IPS DF 6.9 (cell line): ENCODE data around the gene CD200.

Experiments
- DNase-seq: peaks from one replicate; pipeline ENCODE4 v3.0.0-alpha.2; 2013; ENCODE audit warnings: low read depth, low spot score
- H3K27ac ChIP-seq: one replicate; pipeline ENCODE4 v1.5.1; 2013; ENCODE audit warnings: low read length, control low read depth
- H3K27me3 ChIP-seq: 2 replicates; pipeline ENCODE4 v1.6.1; 2013; ENCODE audit warnings: mild to moderate bottlenecking, low read length; ENCODE audit not compliant: control insufficient read depth, insufficient read depth
- H3K36me3 ChIP-seq: 2 replicates; pipeline ENCODE4 v1.6.1; 2013; ENCODE audit warnings: low read length; ENCODE audit not compliant: control insufficient read depth, insufficient read depth
- H3K4me1 ChIP-seq: 2 replicates; pipeline ENCODE4 v1.6.1; 2013; ENCODE audit warnings: low read length; ENCODE audit not compliant: control insufficient read depth, insufficient read depth
- H3K4me3 ChIP-seq: 2 replicates; pipeline ENCODE4 v1.5.1; 2013; ENCODE audit warnings: mild to moderate bottlenecking, low read length
- H3K9me3 ChIP-seq: 2 replicates; pipeline ENCODE4 v1.6.1; 2013; ENCODE audit warnings: low read length, inconsistent platforms; ENCODE audit not compliant: control insufficient read depth, insufficient read depth
- WGBS: extraction: QIAGEN DNeasy Blood & Tissue Kit; methylation state at CpG from one replicate; pipeline ENCODE4 v1.1.7; 2013; ENCODE audit warnings: mixed read lengths, missing lambda C conversion rate; ENCODE audit not compliant: insufficient read length, insufficient coverage; 5-methylcytosine and 5-hydroxymethylcytosine counted together

The CD200 gene

DNA sequence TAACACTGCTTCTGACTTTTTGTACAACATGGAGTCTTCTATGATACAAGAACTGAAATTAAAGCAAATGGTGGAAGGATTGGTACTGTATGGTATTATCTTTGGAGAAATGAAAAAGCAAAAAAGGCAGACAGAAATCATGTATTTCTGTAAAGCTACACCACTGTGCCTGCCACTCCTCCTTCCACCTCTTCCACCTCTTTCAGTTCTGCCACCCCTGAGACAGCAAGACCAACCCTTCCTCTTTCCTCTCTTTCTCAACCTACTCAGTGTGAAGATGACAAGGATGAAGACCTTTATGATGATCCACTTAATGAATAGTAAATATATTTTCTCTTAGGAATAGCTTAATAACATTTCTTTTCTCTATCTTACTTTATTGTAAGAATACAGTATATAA lies 57.0 kb downstream of the CD200 start:
- H3K9me3 ChIP-seq: no peaks in the 10 kb centered on the region
- no peaks in the 10 kb centered on the region for H3K27me3 ChIP-seq
- H3K4me3 ChIP-seq: no peak overlapping the region
- peaks cover 1% of the 10 kb centered on the region; the same call in 1 of the 2 replicates for H3K4me1 ChIP-seq
- DNase-seq: no peak
- no peak overlapping the region for H3K27ac ChIP-seq
- H3K36me3 ChIP-seq: no peaks in the 10 kb centered on the region

DNA sequence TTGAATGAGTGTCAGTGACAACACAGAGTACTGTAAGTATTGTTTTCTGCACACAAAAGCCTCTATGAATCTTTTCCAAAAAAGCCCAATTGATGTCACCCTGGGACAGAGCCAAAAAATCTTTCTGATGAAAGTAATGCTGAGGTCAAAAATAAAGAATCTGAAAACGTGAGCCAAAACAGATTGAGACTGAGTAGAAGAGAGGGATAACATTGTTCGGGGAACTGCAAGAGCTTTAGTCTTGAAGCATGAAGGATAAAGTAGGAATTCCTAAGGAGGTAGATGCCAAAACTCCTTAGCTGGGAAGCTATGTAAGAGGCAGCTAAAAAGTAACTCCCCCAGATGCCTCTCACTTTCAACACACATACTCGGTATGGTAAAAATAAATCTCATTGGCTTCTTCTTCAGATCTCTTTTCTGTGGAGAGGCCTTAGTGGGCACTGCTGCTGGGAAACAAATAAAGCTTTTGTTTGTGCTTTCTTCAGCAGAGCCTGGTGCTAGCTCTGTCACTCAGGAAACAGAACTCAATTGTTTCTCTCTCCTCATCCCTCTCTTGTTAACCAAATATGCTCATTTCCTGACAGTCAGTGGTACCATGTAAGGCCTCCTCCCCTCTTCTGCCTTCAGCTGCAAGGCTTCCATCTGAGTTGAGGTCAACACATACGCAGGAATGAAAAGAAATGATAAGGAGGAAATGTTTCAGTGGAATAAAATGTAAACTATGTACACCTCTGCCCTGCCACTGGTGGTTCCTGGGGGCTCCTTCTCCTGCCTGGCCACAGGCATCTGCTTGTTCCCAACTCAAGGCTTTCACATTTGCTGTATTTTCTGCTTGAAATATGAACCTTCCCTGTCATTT lies 58.1 kb downstream of the CD200 start:
- Histone ChIP-seq H3K36me3 (no peaks in the 10 kb centered on the region), H3K27me3 (no peaks in the 10 kb centered on the region), H3K27ac (peak overlapping the region; percentile 76), H3K4me1 (peaks cover 1% of the 10 kb centered on the region; the same call in 1 of the 2 replicates), H3K9me3 (no peaks in the 10 kb centered on the region), H3K4me3 (no peak overlapping the region)
- DNase-seq: peak; percentile 47
- WGBS: no CpG with 5 or more reads among the region's 4 CpGs

DNA sequence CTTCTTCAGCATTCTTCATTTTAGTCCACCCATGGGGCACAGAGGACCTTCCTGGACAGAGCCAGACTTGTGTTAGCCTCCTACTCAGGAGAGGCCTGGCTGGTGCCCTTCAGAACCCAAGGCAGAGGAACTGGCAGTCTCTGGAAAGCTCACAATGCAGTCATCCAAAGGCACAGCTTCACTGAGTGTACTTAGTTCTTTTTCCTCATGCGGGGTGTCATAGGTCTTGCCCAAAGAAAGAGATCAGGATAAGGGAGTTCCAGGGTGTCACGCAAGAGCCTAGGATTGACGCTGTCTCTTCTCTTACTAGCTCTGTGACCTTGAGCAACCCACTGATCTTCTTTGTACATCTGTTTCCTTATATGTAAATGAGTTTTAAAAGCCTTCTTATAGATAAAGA lies 58.7 kb downstream of the CD200 start:
- H3K27me3 ChIP-seq: no peaks in the 10 kb centered on the region
- peak overlapping the region; percentile 76 for H3K27ac ChIP-seq
- no peaks in the 10 kb centered on the region for H3K9me3 ChIP-seq
- H3K36me3 ChIP-seq: no peaks in the 10 kb centered on the region
- no peak for DNase-seq
- no peak overlapping the region for H3K4me3 ChIP-seq
- WGBS: no CpG with 5 or more reads among the region's 3 CpGs
- peaks cover 1% of the 10 kb centered on the region; the same call in 1 of the 2 replicates for H3K4me1 ChIP-seq

DNA sequence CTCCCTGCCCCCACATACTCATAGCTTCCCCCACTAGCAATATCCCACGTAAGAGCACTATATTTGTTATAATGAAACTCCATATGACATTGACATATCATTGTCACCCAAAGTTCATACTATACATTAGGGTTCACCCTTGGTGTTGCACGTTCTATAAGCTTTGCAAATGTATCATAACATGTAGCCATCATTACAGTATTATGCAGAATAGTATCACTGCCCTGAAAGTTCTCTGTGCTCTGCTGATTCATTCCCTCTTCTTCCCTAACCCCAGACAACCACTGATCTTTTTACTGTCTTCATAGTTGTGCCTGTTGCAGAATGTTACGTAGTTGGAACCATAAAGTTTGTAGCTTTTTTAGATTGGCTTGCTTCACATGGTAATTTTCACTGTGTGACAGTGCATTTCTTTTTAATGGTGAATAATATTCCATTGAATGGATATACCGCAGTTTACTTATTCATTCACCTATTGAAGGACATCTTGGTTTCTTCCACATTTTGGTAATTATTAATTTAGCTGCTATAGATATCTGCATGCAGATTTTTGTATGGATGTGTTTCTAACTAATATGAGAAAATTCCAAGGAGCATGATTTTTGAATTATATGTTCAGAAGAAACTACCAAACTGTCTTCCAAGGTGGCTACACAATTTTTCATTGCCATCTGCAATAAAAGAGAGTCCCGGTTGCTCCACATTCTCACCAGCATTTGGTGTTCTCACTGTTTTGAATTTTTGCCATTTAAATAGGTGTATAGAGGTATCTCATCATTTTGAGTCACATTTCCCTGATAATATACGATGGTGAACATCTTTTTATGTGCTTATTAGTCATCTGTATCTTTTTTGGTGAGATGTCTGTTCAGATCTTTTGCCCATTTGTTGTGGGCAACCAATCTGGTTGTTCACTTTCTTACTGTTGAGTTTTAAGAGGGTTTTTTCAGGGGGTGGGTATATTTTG lies 59.7 kb downstream of the CD200 start:
- no peak overlapping the region for H3K4me3 ChIP-seq
- no peaks in the 10 kb centered on the region for H3K27me3 ChIP-seq
- no peak overlapping the region for H3K27ac ChIP-seq
- WGBS: no CpG with 5 or more reads among the region's 6 CpGs
- DNase-seq: no peak
- peaks cover 1% of the 10 kb centered on the region; the same call in 1 of the 2 replicates for H3K4me1 ChIP-seq
- H3K9me3 ChIP-seq: no peaks in the 10 kb centered on the region
- no peaks in the 10 kb centered on the region for H3K36me3 ChIP-seq

GRCh38 chr3:112393360-112393728 lies 60.4 kb downstream of the CD200 start:
- Histone ChIP-seq H3K27ac (no peak overlapping the region), H3K4me1 (peaks cover 1% of the 10 kb centered on the region; the same call in 1 of the 2 replicates), H3K27me3 (no peaks in the 10 kb centered on the region), H3K36me3 (no peaks in the 10 kb centered on the region), H3K9me3 (no peaks in the 10 kb centered on the region), H3K4me3 (no peak overlapping the region)
- no peak for DNase-seq
- no CpG with 5 or more reads among the region's 3 CpGs for WGBS

GRCh38 chr3:112394003-112394640 lies 61.2 kb downstream of the CD200 start:
- Histone ChIP-seq H3K27ac (no peak overlapping the region), H3K4me1 (peaks cover 2% of the 10 kb centered on the region; the same call in 1 of the 2 replicates), H3K27me3 (no peaks in the 10 kb centered on the region), H3K36me3 (no peaks in the 10 kb centered on the region), H3K4me3 (no peak overlapping the region), H3K9me3 (no peaks in the 10 kb centered on the region)
- no CpG with 5 or more reads among the region's 4 CpGs for WGBS
- DNase-seq: no peak

- peaks cover 6% of the 10 kb centered on the region; the same call in 1 of the 2 replicates for H3K4me1 ChIP-seq
- H3K9me3 ChIP-seq: no peaks in the 10 kb centered on the region
- H3K27me3 ChIP-seq: no peaks in the 10 kb centered on the region
- DNase-seq: no peak
- no peaks in the 10 kb centered on the region for H3K36me3 ChIP-seq
- WGBS: no CpG with 5 or more reads among the region's 5 CpGs
- H3K27ac ChIP-seq: no peak overlapping the region
- H3K4me3 ChIP-seq: no peak overlapping the region
Observed at GRCh38 chr3:112395181-112395895, 62.4 kb downstream of the CD200 start.

GRCh38 chr3:112395896-112396290 lies 62.9 kb downstream of the CD200 start:
- Histone ChIP-seq H3K4me1 (peaks cover 6% of the 10 kb centered on the region; the same call in 1 of the 2 replicates), H3K4me3 (no peak overlapping the region), H3K36me3 (no peaks in the 10 kb centered on the region), H3K27ac (no peak overlapping the region), H3K27me3 (no peaks in the 10 kb centered on the region), H3K9me3 (no peaks in the 10 kb centered on the region)
- no peak for DNase-seq
- no CpG with 5 or more reads among the region's 1 CpG for WGBS

- Histone ChIP-seq H3K4me1 (peaks cover 5% of the 10 kb centered on the region; the same call in 1 of the 2 replicates), H3K27ac (no peak overlapping the region), H3K9me3 (no peaks in the 10 kb centered on the region), H3K27me3 (no peaks in the 10 kb centered on the region), H3K36me3 (no peaks in the 10 kb centered on the region), H3K4me3 (no peak overlapping the region)
- no peak for DNase-seq
Observed at GRCh38 chr3:112397556-112397955, 64.6 kb downstream of the CD200 start.

GRCh38 chr3:112399064-112399463 lies 66.1 kb downstream of the CD200 start:
- Histone ChIP-seq H3K4me1 (peaks cover 5% of the 10 kb centered on the region; the same call in 1 of the 2 replicates), H3K36me3 (no peaks in the 10 kb centered on the region), H3K27ac (no peak overlapping the region), H3K27me3 (no peaks in the 10 kb centered on the region), H3K9me3 (no peaks in the 10 kb centered on the region), H3K4me3 (no peak overlapping the region)
- no CpG with 5 or more reads among the region's 2 CpGs for WGBS
- DNase-seq: no peak
